GM19238 (cell line): ENCODE measurements around the gene NTN4.
"Not testable (repeated sequence)": the region's sequence is repeated elsewhere in the genome, so short reads cannot be mapped to it uniquely, and the experiment has no call there.

ENCODE experiments used
- DNase-seq: peaks from one replicate; pipeline ENCODE4 v3.0.0; 2011; ENCODE audit warnings: low spot score; ENCODE audit not compliant: insufficient read length

Gene NTN4

DNA sequence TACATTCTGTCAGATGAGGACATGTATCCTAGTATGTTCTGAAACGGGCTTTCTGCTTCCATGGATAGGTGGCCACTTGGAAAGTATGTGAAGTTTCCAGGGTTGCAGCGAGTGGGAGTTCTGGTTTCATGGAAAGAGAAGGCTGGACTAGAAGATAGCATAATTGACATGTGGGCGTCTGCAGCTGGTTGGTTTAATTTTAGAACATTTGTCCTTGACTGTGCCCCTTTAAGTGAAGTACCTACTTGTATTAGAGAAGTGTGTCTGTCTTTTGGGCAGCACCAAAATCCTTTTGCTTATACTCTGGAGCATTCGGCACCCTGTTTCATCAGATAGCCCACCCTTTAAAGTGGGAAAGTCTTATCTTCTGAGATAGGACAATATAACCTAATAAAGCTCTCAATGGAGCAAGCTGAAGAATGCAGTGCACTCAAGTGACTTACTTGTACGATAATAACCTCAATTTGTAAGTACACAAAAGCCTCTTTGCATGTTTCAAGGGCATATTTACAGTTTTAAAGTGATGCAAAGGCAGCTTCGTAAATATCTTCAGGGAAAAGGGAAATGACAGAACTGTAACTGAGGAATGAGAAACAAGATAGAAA, 35.2 kb downstream of the NTN4 start:
- no peak for DNase-seq

DNA sequence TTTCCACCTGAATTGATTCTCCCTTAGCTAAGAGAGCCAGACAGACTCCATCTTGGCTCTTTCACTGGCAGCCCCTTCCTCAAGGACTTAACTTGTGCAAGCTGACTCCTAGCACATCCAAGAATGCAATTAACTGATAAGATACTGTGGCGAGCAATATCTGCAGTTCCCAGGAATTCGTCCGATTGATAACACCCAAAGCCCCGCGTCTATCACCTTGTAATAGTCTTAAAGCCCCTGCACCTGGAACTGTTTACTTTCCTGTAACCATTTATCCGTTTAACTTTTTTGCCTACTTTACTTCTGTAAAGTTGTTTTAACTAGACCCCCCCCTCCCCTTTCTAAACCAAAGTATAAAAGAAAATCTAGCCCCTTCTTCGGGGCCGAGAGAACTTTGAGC, 44.5 kb downstream of the NTN4 start:
- DNase-seq: not testable (repeated sequence)

DNA sequence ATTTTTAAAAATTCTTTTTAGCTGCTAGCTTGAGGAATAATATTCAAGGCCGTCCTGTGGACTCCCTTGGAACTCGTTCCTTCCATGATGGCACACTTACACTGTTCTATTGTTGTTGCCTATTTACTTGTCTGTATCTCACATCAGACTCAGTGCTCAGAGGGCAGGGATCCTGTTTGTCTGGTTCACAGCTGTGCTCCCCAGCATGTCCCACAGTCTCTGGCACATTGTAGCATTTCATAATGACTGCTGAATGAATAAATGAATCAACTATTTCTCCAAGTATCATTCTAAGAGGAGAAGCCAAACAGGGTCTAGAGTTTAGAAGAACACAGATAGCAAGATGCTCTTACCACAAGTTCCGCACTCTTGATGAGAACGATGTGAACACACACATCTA, 48.0 kb downstream of the NTN4 start:
- no peak for DNase-seq

DNA sequence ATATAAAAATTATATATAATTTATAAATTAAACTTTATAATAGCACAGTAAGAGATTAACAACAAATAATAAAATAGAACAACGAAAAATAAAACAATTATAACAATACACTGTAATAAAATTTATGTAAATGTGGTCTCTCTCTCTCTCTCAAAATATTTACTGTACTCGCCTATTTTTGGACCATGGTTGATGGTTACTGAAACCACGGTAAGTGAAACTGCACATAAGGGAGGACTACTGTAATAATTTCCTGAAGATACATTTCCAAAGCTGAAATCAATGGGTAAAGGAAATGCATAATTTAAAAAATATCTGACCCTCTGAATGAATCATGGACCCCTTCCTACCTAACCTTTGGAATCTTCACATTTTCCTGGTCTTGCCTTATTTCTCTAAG, 48.9 kb downstream of the NTN4 start:
- no peak for DNase-seq

DNA sequence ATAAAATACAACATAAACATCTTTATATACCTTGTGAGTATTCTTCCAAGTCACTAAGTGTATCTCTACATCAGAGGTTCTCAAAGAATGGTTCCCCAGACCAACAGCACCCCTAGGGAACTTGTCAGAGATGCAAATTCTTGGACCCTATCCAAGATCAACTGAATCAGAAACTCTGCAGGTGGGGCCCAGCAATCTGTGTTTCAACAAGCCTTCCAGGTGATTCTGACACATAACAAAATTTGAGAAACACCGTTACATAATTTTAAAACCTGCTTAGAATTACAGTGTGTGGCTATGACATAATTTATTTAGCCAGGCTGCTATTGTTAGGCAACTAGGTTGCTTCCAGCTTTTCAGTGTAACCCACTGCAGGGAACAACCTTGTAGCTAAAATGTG, 49.8 kb downstream of the NTN4 start:
- DNase-seq: no peak

DNA sequence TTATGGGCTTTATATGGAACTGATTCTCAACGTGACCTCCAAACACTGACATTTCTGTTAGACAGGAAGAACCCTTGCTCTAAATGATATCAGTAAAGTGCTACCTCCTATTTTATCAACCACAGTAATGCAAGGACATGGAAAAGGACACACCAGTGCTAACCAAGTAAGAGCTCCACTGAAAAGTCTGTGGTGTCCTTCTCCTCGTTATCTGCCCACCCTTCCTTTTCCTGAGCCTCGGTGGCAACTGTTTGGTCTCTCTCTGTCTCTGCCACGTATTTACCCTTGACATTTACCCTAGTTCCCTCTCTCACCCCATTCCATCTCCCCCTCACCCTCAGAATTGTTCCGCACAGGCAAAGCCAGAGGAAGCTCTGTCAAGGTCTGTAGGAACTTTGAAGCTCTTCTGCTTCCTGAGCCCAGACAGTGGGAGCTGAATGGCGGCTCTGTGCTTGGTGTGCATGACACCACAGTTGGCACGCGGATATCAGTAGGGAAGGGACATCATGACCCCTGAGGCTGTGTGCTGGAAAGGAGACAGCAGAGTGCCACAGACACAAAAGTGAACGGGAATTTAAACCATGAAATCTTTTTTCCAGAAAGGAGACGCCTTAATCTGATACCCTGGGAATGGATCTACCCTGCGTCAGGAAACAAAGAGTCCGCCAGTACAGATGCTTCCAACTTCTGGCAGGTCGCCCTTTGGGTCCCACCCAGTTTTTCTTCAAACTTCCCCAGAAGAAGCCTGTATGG, 50.8 kb downstream of the NTN4 start:
- no peak for DNase-seq

DNA sequence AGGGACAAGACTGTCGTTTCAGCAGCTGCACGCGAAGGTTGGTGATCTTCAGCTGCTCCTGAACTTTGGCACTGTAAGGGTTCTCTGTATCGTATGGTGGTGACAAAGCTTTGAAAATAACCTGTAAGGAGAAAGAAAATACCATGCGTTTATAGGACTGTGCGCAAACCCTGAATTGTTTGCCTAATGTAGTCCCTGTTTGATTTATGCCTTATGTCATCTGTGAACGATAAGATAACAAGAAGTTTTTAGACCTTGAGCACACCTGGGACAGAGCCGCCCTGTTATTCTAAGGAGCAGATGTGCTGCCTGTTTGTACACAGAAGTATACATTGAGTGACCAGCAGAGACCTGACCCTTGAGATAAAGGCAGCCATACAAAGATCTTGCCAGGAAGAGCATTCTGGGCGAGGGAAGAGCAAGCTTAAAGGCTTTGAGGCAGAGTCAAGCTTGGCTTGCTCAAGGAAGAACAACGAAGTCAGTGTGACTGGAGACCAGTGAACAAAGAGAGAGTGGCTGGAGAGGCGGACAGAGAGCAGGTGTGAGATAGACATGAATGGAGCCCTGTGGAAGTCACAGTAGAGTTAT, 52.4 kb downstream of the NTN4 start:
- no peak for DNase-seq

DNA sequence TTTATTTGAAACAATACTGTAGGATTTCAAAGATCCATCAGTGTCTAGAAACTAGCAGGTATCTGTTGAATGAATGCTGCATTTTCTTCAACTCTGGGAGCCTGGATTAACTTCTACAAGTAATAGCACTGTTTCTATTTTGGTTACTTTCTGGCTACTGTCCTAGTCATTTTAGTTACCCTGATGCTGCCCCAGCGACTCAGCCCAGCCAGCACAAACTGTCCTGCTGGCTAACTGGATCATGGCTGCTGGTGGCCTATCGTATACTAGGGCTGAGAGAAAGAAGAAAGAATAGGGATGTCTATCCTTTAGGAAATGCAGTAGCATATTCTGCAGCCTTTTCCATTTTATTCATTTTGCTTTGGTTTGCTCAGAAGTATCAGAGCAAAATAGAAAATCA, 53.9 kb downstream of the NTN4 start:
- no peak for DNase-seq

DNA sequence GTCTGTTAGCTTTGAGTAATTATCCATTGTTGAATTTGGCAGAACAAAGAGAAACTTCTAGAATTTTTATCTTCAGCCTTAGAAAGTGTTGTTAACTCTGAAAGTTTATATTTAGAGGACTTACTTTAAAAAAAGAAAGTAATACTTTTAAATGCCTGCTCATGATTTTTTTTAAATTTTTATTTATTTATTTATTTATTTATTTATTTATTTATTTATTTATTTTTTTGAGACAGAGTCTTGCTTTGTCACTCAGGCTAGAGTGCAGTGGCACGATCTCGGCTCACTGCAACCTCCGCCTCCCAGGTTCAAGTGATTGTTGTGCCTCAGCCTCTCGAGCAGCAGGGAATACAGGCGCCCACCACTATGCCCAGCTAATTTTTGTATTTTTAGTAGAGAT, 54.8 kb downstream of the NTN4 start:
- DNase-seq: not testable (repeated sequence)

DNA sequence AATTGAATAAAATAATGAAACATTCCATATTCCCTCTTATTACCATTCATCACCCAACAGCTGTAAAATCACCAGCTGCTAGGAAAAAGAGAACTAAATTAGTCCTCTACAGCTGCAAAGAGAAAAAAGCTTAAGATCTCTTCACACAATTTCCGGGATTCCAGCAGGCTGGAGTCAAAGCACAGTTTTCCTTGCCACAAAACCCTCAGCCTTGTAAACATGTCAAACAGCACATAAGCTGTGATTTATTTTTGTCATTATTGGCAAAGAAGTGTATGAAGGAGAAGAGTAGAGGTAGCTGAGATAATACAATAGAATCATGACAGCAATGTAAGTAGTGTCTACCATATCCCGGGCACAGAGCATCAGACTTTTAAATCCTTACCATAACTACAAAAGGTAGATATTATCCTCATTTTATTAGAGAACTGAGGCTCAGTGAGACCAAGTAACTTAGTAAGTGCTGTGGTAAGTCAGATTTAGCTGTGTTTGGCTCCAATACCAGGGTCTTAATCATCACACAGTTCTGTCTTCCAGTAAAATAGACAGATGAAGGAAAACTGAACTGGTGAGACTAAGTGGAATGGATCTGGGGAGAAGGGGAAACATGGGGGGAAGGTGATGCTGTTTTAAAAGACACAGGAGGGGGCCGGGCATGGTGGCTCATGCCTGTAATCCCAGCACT, 57.3 kb downstream of the NTN4 start:
- DNase-seq: no peak

DNA sequence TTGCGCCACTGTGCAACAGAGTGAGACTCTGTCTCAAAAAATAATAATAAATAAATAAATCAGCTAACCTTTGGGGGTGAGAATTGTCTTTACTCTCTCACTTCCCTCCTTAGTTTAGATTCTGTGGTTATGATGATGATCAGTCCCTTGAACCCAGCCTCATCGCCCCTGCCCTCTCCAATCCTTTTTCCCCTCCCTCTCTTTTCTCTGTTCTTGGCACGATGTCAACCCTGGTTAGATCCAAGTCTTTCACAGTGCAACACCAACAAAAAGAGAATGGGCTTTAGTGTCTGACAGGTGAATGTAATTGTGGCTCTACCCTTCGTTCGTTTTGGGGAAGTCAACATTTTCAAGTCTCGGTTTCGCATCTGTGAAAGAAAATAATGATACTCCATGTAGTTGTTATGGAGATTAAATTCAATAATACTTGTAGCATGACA, 59.0 kb downstream of the NTN4 start:
- DNase-seq: no peak

DNA sequence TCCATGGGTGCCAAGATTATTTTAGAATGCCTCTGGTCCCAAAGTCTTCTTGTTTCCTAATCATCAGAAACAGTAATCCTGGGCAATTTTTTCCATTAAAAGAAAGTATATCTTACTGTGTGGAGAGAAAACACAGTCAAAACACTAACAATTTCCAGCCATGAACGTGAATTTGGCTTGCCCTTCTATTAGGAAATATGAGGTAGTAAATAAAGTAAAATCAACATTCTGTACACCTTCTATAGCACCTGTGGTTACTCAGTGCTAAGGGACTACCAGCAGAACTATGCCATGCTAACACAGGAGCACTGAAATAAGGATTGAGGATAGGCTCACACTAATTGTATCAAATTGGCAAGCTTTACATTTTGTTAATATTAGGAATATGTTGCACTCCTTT, 60.1 kb downstream of the NTN4 start:
- no peak for DNase-seq

DNA sequence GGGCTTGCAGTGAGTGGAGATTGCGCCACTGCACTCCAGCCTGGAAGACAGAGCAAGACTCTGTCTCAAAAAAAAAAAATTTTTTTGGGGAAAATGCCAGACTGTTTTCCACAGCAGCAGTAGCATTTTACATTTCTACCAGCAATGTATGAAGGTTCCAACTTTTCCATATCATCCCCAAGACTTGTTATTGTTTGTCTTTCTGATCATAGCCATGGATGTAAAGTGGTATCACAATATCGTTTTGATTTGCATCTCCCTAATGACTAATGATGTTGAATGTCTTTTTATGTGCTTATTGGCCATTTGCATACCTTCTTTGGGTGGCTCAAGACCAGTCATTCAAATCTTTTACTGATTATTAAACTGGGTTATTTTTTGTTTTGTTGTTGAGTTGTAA, 63.7 kb downstream of the NTN4 start:
- DNase-seq: no peak

DNA sequence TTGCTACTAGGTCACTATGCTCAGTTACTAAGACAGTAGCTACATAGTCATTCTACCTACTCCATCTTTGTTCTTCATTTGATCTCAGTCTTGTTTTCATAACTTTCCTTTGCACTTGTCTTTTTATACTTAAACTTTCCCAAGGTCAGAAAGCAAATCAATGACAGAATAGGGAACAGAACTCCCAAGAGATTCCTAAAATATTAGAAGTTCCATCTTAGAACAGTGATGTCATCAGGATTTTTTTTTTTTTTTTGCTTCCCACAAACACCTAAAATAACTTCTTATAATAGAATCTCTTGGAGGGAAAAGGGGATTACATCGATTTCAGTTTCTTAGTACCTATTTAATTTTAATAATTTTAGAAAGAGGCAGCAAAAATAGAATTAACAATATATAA, 65.8 kb downstream of the NTN4 start:
- no peak for DNase-seq

DNA sequence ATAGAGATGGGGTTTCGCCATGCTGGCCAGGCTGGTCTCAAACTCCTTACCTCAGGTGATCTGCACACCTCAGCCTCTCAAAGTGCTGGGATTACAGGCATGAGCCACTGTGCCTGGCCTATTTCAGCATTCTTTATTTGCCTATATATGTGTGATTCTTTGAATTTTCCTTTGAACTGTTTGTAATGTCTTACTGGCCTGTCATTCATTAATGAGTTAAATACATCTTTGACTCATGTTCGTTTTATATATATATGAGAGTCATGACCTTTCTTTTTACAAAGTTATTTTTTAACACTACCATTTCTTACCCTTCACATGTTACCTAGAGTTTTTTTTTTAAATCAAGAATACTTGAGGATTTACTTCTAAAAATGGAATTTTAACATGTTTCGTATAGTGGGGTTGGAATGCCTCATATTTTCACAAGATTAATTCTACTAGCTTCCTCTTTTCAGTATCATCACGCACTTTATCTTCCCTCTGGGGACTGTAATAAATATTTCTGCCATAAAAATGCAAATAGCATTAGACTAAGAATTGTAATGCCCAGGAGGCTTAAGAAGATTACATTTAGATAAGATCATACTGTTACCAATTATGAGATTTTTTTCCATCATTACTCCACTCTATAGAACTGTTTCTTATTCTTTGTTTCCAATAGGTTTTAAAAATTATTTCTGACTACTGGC, 66.7 kb downstream of the NTN4 start:
- DNase-seq: no peak

DNA sequence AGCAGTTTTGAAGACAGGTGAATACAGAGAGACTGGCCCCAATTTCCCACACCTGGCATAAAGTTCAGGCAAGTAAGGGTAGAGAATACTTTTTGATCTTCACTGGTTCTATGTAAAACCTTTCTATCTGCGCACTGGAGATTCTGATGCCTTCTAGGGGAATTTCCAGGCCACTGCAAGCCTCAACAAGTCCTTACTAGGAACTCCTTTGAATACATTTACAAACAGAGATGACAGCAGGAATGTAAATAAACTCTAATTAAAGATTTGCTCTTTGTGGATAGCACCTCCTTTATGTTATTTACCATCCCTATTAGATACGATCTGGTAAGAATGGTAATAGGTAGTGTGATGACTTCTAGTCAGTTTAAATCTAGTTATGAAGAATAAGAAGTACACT, 69.2 kb downstream of the NTN4 start:
- no peak for DNase-seq

DNA sequence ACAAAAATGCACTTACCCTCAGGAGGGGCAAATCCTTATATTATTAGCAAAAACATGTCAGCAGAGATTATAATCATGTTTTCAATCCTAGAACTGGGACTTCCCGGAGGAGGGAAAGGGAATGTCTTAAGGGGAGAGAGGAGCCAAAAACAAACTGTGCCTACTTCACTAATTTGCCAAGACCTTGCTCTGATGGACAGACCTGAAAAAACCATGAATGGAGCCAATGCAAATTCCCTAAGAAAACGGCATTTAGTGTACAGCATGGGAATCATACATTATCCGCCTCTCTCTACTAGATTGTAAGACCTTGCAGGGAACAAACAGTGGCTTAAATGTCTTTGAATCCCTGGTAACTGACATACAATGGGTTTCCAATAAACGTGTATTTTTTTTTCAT, 70.4 kb downstream of the NTN4 start:
- no peak for DNase-seq

DNA sequence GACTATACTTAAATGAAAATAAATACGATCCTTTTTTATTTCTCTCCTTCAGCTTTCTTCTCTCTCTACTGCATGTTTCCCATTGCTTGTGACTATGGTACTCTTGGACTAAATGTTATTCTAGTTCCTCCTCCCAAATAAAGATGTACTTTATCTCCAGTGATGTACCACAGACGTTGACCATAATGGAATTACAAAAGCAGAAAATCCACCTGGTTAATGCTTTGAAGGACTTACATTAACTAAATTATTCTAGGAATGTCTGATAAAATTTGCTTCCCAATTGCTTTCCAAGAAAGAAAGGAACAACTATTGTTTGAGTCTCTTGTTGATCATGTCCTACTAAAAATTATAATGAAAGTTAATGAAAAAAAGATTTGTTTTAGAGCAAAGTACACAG, 71.8 kb downstream of the NTN4 start:
- no peak for DNase-seq

DNA sequence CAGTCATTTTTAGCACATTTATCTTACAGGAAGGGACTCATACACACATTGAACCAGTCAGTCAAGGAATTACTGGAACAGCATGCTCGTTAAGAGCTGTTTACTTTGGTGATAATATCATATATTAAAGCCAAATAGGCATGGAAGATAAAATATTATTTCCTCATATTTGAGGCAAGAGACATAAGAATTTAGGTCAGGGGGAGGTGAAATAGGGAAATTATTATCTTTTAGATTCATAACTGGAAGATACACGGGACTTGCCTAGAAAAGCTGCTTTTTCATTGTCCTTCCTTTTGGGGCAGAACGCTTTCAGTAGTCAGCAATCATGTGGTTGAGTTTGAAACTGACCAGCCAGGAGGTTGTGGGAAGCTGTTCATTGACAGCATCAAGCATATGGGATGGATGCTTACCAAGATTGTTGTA, 72.5 kb downstream of the NTN4 start:
- DNase-seq: no peak

DNA sequence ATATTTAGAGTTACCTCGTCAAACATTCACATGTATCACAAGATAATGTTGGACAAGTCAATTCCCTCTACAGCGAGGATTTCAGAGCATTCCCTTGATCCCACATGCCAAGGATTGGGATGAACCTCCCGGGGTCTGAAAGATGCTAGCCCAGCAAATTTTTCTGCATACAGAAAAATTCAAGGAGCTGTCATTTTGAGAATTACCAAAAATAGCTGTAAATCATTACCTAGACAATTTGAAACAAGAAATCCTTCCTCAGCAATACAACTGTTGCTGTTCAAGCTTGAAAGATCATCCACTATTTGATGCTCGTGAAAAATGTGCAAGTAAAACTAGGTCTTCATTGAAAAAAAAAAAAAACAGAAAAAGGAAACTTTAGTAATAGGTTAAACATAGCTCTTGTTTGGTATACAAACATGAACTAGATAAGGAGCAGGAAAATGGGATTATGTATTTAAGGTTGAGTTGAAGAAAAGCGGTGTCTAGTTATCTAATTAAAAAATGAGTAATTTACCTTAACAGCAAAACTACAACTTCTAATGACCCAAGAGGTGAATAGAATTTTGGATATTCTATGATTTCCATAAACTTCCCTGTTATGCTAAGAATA, 73.1 kb downstream of the NTN4 start:
- no peak for DNase-seq

DNA sequence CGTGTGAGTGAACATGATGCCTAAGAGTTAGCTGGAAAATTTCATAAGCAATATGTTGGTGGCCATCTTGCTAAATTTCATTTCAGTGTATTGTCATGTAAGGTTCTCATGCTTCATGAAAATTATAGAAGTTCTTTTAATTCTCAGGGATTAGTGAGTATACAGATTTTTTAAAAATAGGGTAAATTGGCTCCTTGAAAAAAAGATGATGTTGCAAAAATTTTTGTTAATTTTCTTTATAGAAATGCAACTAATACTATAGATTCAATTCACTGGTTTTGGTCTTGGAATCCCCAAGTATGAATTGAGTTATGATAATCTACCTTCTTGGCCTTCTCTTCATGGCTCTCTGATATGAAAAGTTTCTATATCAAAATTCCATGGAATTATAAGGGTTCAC, 75.4 kb downstream of the NTN4 start:
- no peak for DNase-seq
